ENCODE data around the gene BRD1. TPM values are rescaled to one million over a fixed set of nuclear protein-coding genes. Genes with fewer than 3 reads are reported as not detected.

The BRD1 gene
- total RNA-seq, 2 experiments from 2014 or later, result 56.7 to 56.9 TPM

DNA sequence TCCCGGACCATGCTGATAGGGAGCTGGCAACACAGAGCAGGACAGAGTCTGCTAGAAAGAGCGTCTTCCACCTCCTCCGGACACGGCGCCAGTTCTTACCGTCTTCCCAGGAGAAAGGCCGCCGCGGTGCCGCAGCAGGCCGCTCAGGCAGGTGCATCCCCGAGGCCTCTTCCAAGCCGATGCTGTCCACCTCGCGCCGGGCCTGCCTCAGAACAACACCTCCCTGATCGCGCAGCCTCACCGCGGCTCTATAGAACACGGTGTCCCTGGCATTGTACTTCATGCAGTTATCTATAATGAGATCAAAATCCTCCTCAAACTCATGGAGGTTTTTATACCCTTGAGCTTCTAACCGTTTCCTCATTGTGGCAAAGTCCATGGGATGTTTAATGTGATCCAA is 30.0 kb downstream of the BRD1 start:
- no peak overlapping the region for H3K27ac Mint-ChIP-seq
- no peak for DNase-seq
- POLR2A ChIA-PET, result no interaction called here
- H3K4me3 Mint-ChIP-seq, result no peak overlapping the region
- ATAC-seq (ENCODE audit: low read depth), result no peak
- H3K27me3 Mint-ChIP-seq, result no peaks in the 10 kb centered on the region
- peaks cover 1% of the 10 kb centered on the region for H3K4me1 Mint-ChIP-seq
- H3K36me3 Mint-ChIP-seq, result peaks cover 12% of the 10 kb centered on the region
- H3K9me3 Mint-ChIP-seq, result no peaks in the 10 kb centered on the region

DNA sequence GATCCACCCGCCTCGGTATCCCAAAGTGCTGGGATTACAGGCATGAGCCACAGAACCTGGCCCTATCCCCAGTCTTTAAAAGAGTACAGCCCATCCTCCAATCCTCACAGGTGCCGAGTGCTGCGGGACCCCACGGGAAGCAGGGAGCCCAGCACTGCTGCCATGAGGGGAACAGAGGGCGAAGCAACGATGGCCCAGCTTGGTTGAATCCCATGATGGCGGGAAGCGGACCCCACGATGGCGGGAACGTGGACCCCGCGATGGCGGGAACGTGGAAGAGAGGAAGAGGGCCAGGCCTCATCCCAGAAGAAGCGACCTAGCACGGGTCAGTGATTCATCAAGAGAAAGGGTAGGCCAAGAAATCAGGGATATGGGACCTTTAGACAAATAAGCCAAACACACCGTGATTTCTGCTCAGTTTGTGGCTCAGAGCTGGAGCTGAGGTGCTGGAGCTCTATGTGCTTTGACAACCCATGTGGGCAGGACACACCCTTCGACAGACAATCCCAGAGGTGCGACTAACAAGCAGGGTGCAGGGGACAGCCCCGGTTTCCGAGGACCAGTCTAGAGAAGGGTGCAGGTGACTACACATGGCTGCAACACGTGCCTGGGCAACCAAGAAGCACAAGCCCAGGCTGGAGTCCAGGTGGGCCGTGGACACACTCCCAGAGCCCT is 30.9 kb downstream of the BRD1 start:
- Mint-ChIP-seq H3K9me3 (no peaks in the 10 kb centered on the region), H3K27me3 (no peaks in the 10 kb centered on the region), H3K27ac (no peak overlapping the region), H3K36me3 (peaks cover 17% of the 10 kb centered on the region), H3K4me3 (no peak overlapping the region), H3K4me1 (peaks cover 5% of the 10 kb centered on the region)
- DNase-seq (no peak), ATAC-seq (ENCODE audit: low read depth) (no peak)
- POLR2A ChIA-PET, result no interaction called here

GRCh38 chr22:49795521-49795920 is 32.2 kb downstream of the BRD1 start:
- POLR2A ChIA-PET, result no interaction called here
- H3K4me3 Mint-ChIP-seq, result no peak overlapping the region
- no peaks in the 10 kb centered on the region for H3K9me3 Mint-ChIP-seq
- H3K36me3 Mint-ChIP-seq, result peaks cover 18% of the 10 kb centered on the region
- DNase-seq, result no peak
- ATAC-seq (ENCODE audit: low read depth), result no peak
- no peaks in the 10 kb centered on the region for H3K27me3 Mint-ChIP-seq
- H3K27ac Mint-ChIP-seq, result no peak overlapping the region
- H3K4me1 Mint-ChIP-seq, result peaks cover 10% of the 10 kb centered on the region

DNA sequence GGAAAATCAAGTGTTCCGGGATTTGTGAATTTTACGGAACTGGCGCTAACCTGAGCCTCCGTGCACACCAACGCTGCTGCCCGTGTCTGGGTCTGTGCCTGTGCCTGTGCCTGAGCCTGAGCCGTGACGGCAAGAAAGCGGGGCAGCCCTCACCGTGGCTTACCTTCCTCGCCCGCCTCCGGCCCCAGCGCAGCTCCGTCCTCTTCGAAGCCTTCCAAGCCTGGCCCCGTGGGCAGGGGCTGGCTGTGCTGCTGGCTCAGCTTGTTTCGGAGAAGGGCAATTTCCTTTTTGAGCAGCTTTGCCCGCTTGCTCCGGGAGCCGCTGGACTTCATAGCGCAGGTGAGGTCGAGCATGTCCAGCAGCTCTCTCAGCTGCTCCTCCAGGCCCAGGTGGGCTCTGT is 33.8 kb downstream of the BRD1 start:
- Mint-ChIP-seq H3K27me3 (no peaks in the 10 kb centered on the region), H3K4me3 (no peak overlapping the region), H3K4me1 (peaks cover 22% of the 10 kb centered on the region), H3K36me3 (peaks cover 18% of the 10 kb centered on the region), H3K27ac (no peak overlapping the region), H3K9me3 (no peaks in the 10 kb centered on the region)
- POLR2A ChIA-PET, result no interaction called here
- ATAC-seq (ENCODE audit: low read depth) (no peak), DNase-seq (no peak)

DNA sequence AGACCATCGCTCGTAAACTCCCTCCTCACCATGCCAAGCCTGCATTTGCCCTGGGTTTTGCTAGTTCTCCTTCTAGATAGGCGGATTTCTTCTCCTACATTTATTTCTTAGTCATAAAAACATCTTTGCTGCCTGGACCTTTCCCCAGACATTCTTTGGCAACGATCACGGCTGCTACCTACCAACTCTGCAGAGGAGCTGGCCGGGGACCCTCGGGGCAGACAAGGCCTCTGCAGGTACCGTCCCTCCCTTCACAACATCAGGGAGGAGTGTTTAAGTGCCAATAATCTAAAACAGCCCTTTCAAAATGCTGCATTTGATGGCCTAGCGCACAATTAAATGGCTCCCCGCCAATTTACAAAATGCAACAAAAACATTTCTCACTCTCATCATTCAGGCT is 34.4 kb downstream of the BRD1 start:
- peaks cover 26% of the 10 kb centered on the region for H3K4me1 Mint-ChIP-seq
- peaks cover 18% of the 10 kb centered on the region for H3K36me3 Mint-ChIP-seq
- no peaks in the 10 kb centered on the region for H3K9me3 Mint-ChIP-seq
- ATAC-seq (ENCODE audit: low read depth) (no peak), DNase-seq (no peak)
- H3K4me3 Mint-ChIP-seq, result no peak overlapping the region
- peak overlapping the region; percentile 37 for H3K27ac Mint-ChIP-seq
- POLR2A ChIA-PET, result no interaction called here
- no peaks in the 10 kb centered on the region for H3K27me3 Mint-ChIP-seq

GRCh38 chr22:49792107-49792506 is 35.6 kb downstream of the BRD1 start:
- H3K36me3 Mint-ChIP-seq, result peaks cover 20% of the 10 kb centered on the region
- no peak for ATAC-seq (ENCODE audit: low read depth)
- no peaks in the 10 kb centered on the region for H3K27me3 Mint-ChIP-seq
- H3K4me1 Mint-ChIP-seq, result peaks cover 33% of the 10 kb centered on the region
- peak overlapping the region; percentile 38 for H3K27ac Mint-ChIP-seq
- no peak for DNase-seq
- no peak overlapping the region for H3K4me3 Mint-ChIP-seq
- H3K9me3 Mint-ChIP-seq, result no peaks in the 10 kb centered on the region
- POLR2A ChIA-PET, result interaction anchor here (0.9 kb wide), 1 partner anchor 34 kb away, joined by 3 read pairs; no protein-coding TSS in a partner anchor

DNA sequence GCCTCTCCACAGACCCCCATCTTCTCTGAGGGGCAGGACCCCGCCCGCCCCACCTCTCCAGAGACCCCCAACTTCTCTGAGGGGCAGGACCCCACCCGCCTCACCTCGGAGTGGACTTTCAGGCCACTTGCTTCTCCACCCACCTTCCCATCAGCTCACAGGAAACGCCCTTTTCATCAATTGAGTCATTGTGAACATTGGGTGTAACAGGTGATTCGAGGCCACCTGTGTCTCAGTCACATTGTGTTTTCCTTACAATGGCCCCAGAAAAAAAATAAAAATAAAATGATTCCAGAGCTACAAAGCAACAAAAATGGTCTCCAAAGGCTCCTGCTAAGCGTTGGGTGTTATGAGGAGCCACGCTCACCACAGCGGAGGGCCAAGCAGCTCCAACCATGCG is 36.0 kb downstream of the BRD1 start:
- H3K36me3 Mint-ChIP-seq, result peaks cover 20% of the 10 kb centered on the region
- H3K4me1 Mint-ChIP-seq, result peaks cover 33% of the 10 kb centered on the region
- no peaks in the 10 kb centered on the region for H3K9me3 Mint-ChIP-seq
- H3K27me3 Mint-ChIP-seq, result no peaks in the 10 kb centered on the region
- no peak for DNase-seq
- POLR2A ChIA-PET, result interaction anchor here (0.9 to 1.9 kb wide), 3 partner anchors 30 to 63 kb away, joined by 3 to 6 read pairs (median 3); no protein-coding TSS in a partner anchor
- no peak for ATAC-seq (ENCODE audit: low read depth)
- peak overlapping the region; percentile 58 for H3K27ac Mint-ChIP-seq
- no peak overlapping the region for H3K4me3 Mint-ChIP-seq

- Mint-ChIP-seq H3K9me3 (no peaks in the 10 kb centered on the region), H3K27ac (peak overlapping the region; percentile 94), H3K27me3 (no peaks in the 10 kb centered on the region), H3K4me1 (peaks cover 33% of the 10 kb centered on the region), H3K36me3 (peaks cover 18% of the 10 kb centered on the region), H3K4me3 (no peak overlapping the region)
- POLR2A ChIA-PET, result interaction anchor here (0.6 to 1.9 kb wide), 5 partner anchors 31 to 323 kb away, joined by 3 to 6 read pairs (median 3); no protein-coding TSS in a partner anchor
- ATAC-seq (ENCODE audit: low read depth) (no peak), DNase-seq (no peak)
Measured at GRCh38 chr22:49790912-49791311, 36.8 kb downstream of the BRD1 start.

DNA sequence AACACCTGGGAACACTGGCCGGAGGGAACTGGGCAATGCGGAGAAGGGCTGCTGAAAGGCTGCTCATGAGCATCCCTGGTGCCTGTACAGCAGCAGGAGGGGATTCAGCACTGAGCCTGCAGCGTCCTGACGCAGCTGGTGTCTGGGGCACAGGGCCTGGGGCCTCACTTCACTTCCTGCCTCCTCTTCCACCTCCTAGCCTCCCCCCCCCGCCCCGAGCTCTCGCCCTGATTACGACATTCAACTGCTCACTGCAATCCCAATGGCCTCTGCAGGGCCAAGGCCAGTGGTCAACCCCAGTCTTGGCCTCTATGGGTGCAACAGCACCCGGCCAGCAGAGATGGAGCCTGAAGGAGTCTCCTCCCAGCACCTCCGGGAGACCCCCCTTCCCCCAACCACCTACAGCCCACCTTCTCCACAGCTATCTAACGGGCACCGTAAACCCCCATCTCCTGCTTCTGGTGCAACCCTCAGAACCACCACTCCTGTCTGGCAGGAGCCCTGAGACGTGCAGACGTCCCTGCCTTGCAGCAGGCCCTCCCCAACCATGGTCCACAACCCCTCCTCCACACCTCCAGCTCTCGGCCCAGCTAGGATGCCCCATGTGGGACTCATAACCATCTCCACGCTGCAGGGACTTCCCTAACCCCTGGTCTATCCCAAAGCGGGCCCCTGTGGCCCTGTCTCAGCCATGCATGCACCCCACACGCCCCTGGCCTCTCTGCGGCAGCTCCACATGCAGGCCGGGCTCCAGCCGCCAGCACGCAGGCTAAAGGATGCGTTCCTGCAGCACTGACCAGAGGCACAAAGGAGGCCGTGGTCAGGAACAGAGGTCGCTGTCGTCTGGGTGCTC is 38.2 kb downstream of the BRD1 start:
- DNase-seq (peak; percentile 59), ATAC-seq (ENCODE audit: low read depth) (peak; percentile 87)
- peak overlapping the region; percentile 72 for H3K4me3 Mint-ChIP-seq
- POLR2A ChIA-PET, result interaction anchor here (0.6 to 2.1 kb wide), 9 partner anchors 11 to 179 kb away, joined by 3 to 13 read pairs (median 4); no protein-coding TSS in a partner anchor
- H3K36me3 Mint-ChIP-seq, result peaks cover 15% of the 10 kb centered on the region
- no peaks in the 10 kb centered on the region for H3K27me3 Mint-ChIP-seq
- no peaks in the 10 kb centered on the region for H3K9me3 Mint-ChIP-seq
- peak overlapping the region; percentile 94 for H3K27ac Mint-ChIP-seq
- H3K4me1 Mint-ChIP-seq, result peaks cover 31% of the 10 kb centered on the region

DNA sequence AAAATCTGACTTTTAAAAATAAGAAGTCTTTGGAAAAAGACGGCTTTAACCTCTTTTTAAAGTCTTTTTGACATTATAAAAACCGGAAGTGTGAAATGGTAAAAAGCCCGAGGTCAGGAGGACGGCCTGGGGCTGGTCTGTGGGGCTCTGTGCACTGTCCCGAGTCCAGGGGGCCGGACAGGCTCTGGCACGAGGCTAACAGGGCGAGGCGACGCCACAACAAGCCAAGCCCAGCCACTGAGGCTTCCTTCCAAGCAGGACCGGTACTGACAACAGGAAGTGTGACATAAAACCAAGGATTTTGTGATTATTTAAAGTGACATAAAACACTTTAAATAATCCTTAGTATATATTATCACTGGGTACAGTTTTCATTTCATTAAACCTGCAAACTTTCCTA is 39.2 kb downstream of the BRD1 start:
- peaks cover 33% of the 10 kb centered on the region for H3K4me1 Mint-ChIP-seq
- DNase-seq (no peak), ATAC-seq (ENCODE audit: low read depth) (peak; percentile 31)
- peak overlapping the region; percentile 72 for H3K4me3 Mint-ChIP-seq
- H3K36me3 Mint-ChIP-seq, result peaks cover 16% of the 10 kb centered on the region
- H3K27ac Mint-ChIP-seq, result peak overlapping the region; percentile 94
- no peaks in the 10 kb centered on the region for H3K27me3 Mint-ChIP-seq
- POLR2A ChIA-PET, result interaction anchor here (2.1 kb wide), 1 partner anchor 50 kb away, joined by 13 read pairs; no protein-coding TSS in a partner anchor
- H3K9me3 Mint-ChIP-seq, result no peaks in the 10 kb centered on the region

GRCh38 chr22:49787861-49788260 is 39.8 kb downstream of the BRD1 start:
- peak overlapping the region; percentile 72 for H3K4me3 Mint-ChIP-seq
- peaks cover 33% of the 10 kb centered on the region for H3K4me1 Mint-ChIP-seq
- no peak for ATAC-seq (ENCODE audit: low read depth)
- no peaks in the 10 kb centered on the region for H3K9me3 Mint-ChIP-seq
- no peaks in the 10 kb centered on the region for H3K27me3 Mint-ChIP-seq
- H3K27ac Mint-ChIP-seq, result peak overlapping the region; percentile 94
- POLR2A ChIA-PET, result no interaction called here
- H3K36me3 Mint-ChIP-seq, result peaks cover 18% of the 10 kb centered on the region
- no peak for DNase-seq

- ATAC-seq (ENCODE audit: low read depth) (no peak), DNase-seq (no peak)
- H3K27ac Mint-ChIP-seq, result peak overlapping the region; percentile 60
- no peaks in the 10 kb centered on the region for H3K27me3 Mint-ChIP-seq
- H3K4me3 Mint-ChIP-seq, result no peak overlapping the region
- POLR2A ChIA-PET, result no interaction called here
- H3K4me1 Mint-ChIP-seq, result peaks cover 33% of the 10 kb centered on the region
- no peaks in the 10 kb centered on the region for H3K9me3 Mint-ChIP-seq
- H3K36me3 Mint-ChIP-seq, result peaks cover 17% of the 10 kb centered on the region
Measured at GRCh38 chr22:49786976-49787706, 40.5 kb downstream of the BRD1 start.

DNA sequence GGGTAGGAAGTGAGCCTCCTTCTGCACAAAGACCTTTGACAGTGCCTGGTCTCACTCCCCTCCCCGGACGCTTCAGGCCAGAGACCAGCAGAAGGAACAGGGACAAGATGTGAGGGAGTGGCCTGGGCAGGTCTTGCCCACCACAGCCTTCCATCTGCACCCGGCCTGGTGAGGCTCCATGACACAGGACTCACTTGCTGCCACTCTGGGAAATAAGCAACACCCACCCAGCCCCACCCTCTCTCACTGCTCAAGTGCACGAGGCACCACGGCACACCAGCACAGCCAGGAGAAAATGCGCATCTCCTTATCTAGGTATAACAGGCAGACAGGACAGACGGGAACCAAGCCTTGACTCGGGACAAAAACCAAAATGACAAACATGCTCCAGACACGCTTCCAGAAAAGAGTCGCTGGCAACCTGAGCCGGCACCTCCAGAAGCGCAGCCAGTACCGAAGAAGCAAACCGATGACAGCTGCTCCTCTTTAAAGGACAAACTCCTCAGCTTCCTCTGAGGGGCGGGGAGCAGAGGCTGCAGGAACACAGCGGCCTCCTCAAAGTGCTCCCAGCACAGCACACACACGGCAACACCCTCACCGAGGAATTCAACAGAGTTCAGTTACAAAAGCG is 41.7 kb downstream of the BRD1 start:
- no peak for DNase-seq
- no peak overlapping the region for H3K4me3 Mint-ChIP-seq
- no peaks in the 10 kb centered on the region for H3K27me3 Mint-ChIP-seq
- peak overlapping the region; percentile 60 for H3K27ac Mint-ChIP-seq
- ATAC-seq (ENCODE audit: low read depth), result no peak
- no peaks in the 10 kb centered on the region for H3K9me3 Mint-ChIP-seq
- H3K36me3 Mint-ChIP-seq, result peaks cover 12% of the 10 kb centered on the region
- peaks cover 27% of the 10 kb centered on the region for H3K4me1 Mint-ChIP-seq
- POLR2A ChIA-PET, result no interaction called here

All from activated naive CD8-positive, alpha-beta T cell treated with anti-CD3 and anti-CD28 coated beads, Interleukin-2, amount 10 ng/mL, durations not matched to agents 7 days and 5 days (primary cell).